Measurements from ENCODE around the gene PARP3. TPM values are rescaled to one million over a fixed set of nuclear protein-coding genes. Genes with fewer than 3 reads are reported as not detected.

The PARP3 gene
- total RNA-seq, 4 donors from 2014 or later: 100 to 157 (median 137) TPM

- DNase-seq: no peak
- H3K9me3 ChIP-seq: no peaks in the 10 kb centered on the region
- TF ChIP-seq POLR2A (IDR thresholded peaks at IDR 0.05) (no peak), CTCF (IDR thresholded peaks at IDR 0.05) (no peak)
- H3K27me3 ChIP-seq: no peaks in the 10 kb centered on the region
- H3K27ac ChIP-seq: no peak overlapping the region
- no peaks in the 10 kb centered on the region for H3K36me3 ChIP-seq
- no peak overlapping the region for H3K4me3 ChIP-seq
- no peaks in the 10 kb centered on the region for H3K4me1 ChIP-seq
Observed at GRCh38 chr3:51904034-51904823, 37.9 kb upstream of the PARP3 start.

- Histone ChIP-seq H3K27me3 (no peaks in the 10 kb centered on the region), H3K9me3 (no peaks in the 10 kb centered on the region), H3K4me3 (no peak overlapping the region), H3K36me3 (no peaks in the 10 kb centered on the region), H3K27ac (no peak overlapping the region), H3K4me1 (no peaks in the 10 kb centered on the region)
- TF ChIP-seq POLR2A (IDR thresholded peaks at IDR 0.05): no peak
- TF ChIP-seq CTCF (IDR thresholded peaks at IDR 0.05): no peak
- DNase-seq: no peak
Observed at GRCh38 chr3:51908026-51908425, 34.1 kb upstream of the PARP3 start.

DNA sequence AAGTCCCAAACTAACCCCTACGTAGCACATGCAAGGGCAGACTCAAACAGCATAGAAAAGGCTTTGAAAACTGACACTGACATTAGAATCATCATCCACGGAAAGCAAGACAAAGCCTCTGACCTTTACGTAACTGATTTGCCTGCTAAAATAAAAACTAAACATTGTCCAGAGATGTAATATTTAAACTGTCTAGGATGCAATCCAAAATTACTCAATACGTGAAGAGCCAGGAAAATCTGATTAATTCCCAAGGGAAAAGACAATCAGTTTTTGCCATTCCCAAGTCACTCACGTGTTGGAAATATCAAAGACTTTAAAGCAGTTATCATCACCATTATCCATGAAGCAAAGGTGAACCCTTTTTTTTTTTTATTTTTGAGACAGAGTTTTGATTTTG, 25.7 kb upstream of the PARP3 start:
- Histone ChIP-seq H3K4me3 (no peak overlapping the region), H3K4me1 (no peaks in the 10 kb centered on the region)
- TF ChIP-seq POLR2A (IDR thresholded peaks at IDR 0.05): no peak
- no peak for TF ChIP-seq CTCF (IDR thresholded peaks at IDR 0.05)

GRCh38 chr3:51921081-51921578, 21.0 kb upstream of the PARP3 start:
- TF ChIP-seq CTCF (IDR thresholded peaks at IDR 0.05): no peak
- no peak for TF ChIP-seq POLR2A (IDR thresholded peaks at IDR 0.05)
- no peaks in the 10 kb centered on the region for H3K27me3 ChIP-seq
- no peaks in the 10 kb centered on the region for H3K36me3 ChIP-seq
- H3K4me1 ChIP-seq: no peaks in the 10 kb centered on the region
- H3K4me3 ChIP-seq: no peak overlapping the region
- no peak overlapping the region for H3K27ac ChIP-seq
- H3K9me3 ChIP-seq: no peaks in the 10 kb centered on the region
- no peak for DNase-seq

More for the DNA sequence above, 25.7 kb upstream of the PARP3 start:
- Histone ChIP-seq H3K9me3 (no peaks in the 10 kb centered on the region), H3K36me3 (no peaks in the 10 kb centered on the region), H3K27ac (no peak overlapping the region), H3K27me3 (no peaks in the 10 kb centered on the region)
- no peak for DNase-seq

- no peak for DNase-seq
- H3K4me3 ChIP-seq: no peak overlapping the region
- TF ChIP-seq CTCF (IDR thresholded peaks at IDR 0.05) (no peak), POLR2A (IDR thresholded peaks at IDR 0.05) (no peak)
Observed at GRCh38 chr3:51927061-51927977, 14.8 kb upstream of the PARP3 start.

More at GRCh38 chr3:51927061-51927977, 14.8 kb upstream of the PARP3 start:
- Histone ChIP-seq H3K4me1 (no peaks in the 10 kb centered on the region), H3K36me3 (peaks cover 0 to under 1% (median 0%) of the 10 kb centered on the region in 3 donors), H3K9me3 (no peaks in the 10 kb centered on the region), H3K27me3 (no peaks in the 10 kb centered on the region), H3K27ac (no peak overlapping the region)
